ENCODE measurements around the gene ETV6.
"Not testable (repeated sequence)": the region's sequence is repeated elsewhere in the genome, so short reads cannot be mapped to it uniquely, and the experiment has no call there.

Gene ETV6

GRCh38 chr12:11672256-11673191 lies 23.1 kb downstream of the ETV6 start:
- DNase-seq, result no peak

DNA sequence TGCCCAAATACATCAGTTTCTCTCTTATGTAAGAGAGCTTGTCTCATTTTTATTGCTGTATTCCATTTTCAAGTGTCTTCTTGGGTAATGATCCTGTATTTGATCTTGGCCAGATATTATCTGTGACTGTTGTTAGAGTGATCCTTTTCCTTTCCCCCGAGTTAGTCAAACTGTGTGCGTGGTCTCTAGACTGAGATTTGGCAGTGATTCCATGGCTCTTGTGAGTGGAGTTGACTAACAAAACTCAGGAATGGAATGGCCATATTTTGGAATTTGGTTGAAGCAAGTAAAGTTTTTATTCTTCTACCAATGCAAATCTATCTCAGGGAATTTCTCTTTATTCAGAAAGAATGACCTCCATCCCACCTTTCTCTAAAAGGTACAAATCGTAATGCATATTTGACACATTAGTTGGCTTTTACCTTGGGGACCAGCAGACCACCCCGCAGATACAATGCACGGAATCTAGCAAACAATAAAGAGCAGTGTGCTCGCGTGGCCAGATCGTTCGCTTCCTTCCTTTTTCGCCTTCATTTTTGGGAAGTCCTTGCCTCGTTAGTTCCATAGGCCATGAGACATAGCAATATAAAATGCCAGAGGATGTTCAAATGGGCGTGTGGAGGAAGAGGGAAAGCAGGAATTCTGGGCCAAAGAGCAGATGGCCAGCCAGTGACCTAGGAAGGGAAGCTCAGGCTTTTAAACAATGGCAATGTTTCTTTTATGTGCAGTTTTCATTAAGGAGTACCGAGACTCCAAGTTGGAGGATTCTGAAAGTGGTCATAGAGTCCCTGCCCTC lies 24.4 kb downstream of the ETV6 start:
- DNase-seq, result no peak

GRCh38 chr12:11674894-11675390 lies 25.5 kb downstream of the ETV6 start:
- no peak for DNase-seq

DNA sequence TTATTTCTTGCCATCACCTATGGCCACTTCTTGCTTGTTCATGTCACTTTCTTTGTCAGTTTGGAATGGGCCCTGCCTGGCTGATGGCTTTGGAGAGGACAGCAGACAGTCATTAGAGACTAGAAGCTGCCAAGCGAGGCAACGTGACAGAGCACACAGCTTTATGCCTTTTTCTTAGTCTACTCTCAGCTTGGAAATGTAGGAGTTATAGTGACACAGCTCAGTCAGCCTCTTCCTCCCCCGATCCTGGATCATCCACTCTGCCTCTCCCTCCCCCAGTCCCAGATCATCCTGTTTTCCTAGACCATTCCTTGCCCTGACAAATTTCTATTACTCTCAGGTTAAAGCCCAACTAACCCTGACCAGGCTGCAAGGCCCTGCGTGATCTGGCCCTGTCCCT lies 26.6 kb downstream of the ETV6 start:
- no peak for DNase-seq

- DNase-seq, result no peak
These were observed 27.6 kb downstream of the ETV6 start for GRCh38 chr12:11677093-11677492.

- no peak for DNase-seq
These were observed 28.3 kb downstream of the ETV6 start for GRCh38 chr12:11677752-11678151.

DNA sequence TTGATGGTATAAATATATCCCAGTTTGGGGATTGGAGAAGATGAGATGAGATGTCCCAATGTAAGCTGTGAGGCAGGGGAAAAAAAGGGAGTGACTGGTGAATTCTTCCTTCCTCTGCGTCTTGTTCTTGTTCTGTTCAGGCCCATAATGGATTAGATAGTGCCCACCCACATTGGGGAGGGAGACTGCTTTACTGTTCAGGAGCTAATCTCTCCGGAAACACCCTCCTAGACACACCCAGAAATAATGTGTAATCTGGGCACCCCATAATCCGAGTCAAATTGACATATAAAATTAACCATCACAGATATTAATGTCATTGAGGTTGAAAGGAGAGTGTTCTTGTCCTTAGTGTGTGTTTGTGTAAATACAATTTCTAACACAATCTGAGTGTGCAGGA lies 29.3 kb downstream of the ETV6 start:
- no peak for DNase-seq

GRCh38 chr12:11681207-11681606 lies 31.7 kb downstream of the ETV6 start:
- DNase-seq, result no peak

DNA sequence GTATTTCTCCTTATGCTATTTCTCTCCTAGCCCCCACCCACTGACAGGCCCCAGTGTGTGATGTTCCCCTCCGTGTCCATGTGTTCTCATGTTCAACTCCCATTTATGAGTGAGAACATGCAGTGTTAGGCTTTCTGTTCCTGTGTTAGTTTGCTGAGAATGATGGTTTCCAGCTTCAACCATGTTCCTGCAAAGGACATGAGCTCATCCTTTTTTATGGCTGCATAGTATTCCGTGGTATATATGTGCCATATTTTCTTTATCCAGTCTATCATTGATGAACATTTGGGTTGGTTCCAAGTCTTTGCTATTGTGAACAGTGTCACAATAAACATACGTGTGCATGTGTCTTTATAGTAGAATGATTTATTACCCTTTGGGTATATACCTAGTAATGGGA lies 32.2 kb downstream of the ETV6 start:
- DNase-seq, result not testable (repeated sequence)

DNA sequence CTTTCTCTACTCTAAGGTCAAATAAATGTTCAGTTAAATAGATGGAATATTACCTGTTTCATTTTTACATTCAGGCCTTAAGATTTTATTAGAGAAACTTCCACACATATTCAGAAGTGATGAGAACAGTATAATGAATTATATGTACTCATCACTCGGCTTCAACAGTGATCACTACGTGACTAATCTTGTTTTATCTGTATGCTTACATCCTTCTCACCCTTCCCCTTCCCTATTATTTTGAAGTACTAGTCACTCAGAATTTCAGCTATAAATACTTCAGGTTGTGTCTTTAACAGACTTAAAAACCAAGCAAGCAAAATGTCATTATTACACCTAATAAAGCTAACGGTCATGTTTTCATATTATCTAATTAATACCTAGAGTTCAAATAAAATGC lies 34.9 kb downstream of the ETV6 start:
- DNase-seq, result no peak

DNA sequence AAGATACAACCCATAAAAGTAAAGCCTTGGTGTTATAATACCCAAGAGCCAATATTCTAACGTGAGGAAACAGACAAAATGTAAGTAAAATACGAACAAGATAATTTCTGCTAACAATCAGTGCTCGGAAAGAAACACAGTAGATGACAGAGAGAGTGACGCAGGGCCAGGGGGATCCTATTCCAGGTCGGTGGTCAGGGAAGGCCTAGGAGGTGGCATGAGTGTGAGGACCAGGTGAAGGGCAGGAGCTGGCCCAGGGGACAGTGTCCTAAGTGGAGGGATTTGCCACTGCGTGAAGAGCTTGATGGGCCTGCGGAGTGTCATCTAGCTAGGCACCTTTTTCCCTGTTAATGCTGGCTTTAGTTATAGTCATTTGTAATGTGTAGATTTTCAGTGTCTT lies 35.3 kb downstream of the ETV6 start:
- no peak for DNase-seq

- no peak for DNase-seq
These were observed 35.8 kb downstream of the ETV6 start for GRCh38 chr12:11685316-11685715.

GRCh38 chr12:11685716-11686115 lies 36.2 kb downstream of the ETV6 start:
- DNase-seq, result no peak

DNA sequence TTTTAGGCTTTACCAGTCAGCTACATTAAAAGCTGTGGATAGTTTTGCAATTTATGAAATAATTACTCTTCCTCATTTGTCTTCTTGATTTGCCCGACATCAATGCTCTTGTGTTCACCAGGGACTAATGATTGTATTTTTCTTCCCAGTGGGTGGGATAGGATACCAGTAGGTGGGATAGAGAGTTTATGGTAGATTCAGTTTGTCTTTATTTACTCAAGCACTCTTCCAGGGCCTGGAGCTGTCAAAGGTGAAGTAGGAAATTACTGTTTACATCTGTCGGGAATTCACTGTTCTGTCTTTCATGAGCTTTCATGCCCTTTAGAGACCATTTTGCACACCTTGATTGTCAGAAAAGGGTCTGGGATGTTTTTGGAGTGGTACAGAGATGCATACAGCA lies 36.6 kb downstream of the ETV6 start:
- no peak for DNase-seq

- DNase-seq, result no peak
These were observed 38.1 kb downstream of the ETV6 start for GRCh38 chr12:11687528-11687927.

GRCh38 chr12:11688379-11688778 lies 38.9 kb downstream of the ETV6 start:
- no peak for DNase-seq

DNA sequence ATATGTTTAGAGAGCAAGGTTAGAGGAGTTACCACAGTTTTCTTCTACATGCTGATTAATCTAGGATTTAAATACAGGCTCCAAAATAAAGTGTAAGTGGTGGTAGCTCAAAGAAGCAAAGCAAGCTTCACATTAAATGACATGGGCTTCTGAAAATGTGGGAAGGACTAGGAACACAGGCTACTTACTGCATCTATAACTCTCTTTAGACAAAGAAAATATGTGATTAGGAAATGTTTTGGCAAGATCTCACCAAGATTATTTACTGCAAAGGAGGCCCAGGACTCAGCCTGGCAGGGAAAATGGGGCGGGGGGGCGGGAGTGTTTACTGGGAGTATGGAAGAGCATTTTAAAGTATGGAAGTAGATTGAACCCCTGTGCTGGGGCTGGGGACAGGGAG lies 39.4 kb downstream of the ETV6 start:
- no peak for DNase-seq

- no peak for DNase-seq
These were observed 40.2 kb downstream of the ETV6 start for GRCh38 chr12:11689591-11690186.

DNA sequence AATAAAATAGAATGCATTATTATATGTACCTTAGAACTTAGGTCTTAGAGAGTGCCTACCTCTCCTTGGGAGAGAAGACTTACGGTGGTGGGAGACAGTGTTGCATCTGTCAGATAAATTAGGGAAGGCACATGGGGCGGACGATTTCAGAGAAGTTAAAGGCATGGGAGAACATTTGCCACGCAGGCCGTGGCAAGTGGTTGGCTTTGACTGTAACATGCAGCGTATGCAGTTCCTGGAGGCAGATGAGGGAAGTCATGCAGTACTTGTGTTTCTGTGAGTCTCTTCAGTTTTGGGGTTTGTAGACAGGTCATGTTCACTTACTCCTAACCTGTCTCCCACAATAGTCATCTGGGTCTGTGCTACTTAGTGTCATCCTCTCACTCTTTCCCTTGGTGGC lies 43.6 kb downstream of the ETV6 start:
- DNase-seq, result no peak

DNA sequence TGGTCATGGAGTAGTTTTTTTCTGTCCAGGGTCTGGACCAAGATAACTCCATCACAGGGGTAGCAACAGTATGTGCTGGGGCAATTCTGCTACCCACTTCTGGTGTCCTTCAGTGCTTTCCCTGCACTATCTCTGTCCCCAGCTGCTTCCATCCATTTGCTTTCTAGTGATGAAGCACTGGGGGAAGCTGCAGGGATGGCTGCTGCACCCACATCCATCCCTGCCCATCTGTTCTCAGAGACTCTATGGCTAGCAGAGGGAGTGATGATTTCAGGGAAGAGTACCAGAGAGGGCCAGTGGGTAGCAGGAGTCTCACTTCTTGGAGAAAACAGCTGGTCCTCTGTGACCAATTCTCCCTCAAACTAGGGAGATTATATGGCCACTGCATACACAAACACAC lies 44.1 kb downstream of the ETV6 start:
- no peak for DNase-seq

DNA sequence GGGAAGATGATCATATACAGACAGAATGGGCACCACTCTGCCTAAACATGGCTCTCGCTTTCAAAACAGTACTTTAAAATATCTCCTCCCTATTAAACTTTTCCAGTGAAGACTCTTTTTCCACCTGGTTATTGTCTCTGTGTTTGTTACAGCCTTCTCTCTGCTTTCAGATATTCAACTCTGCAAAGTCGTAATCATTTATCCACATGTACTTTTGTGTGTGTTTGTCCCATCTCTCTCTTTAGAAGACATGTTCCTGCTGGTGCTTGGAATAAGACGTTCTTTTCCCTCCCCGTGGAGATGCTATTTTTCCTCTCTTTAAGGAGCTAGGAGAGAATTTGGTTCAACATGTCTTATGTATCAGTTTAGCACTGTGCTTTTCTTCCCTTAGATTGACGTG lies 45.1 kb downstream of the ETV6 start:
- no peak for DNase-seq

DNA sequence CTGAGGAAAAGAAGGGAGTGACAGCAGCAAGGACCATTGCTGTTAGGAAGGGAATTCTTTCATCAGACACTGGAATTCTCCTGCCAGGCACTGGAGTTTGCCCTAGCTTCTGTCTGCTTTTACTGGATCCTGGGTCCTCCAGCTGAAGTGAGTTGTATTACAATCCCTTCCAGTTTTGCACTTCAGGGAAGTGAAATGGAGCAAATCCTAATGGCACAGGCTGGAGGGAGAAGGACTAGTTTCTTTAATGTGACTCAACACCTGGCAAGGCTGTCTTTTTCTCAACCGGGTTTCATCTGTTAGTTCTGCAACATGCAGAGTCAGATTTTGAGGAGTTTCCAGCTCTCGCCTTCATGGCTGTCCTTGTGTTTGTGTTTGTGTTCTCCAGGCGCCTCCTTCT lies 45.8 kb downstream of the ETV6 start:
- DNase-seq, result no peak

- no peak for DNase-seq
These were observed 46.6 kb downstream of the ETV6 start for GRCh38 chr12:11696084-11696483.

DNA sequence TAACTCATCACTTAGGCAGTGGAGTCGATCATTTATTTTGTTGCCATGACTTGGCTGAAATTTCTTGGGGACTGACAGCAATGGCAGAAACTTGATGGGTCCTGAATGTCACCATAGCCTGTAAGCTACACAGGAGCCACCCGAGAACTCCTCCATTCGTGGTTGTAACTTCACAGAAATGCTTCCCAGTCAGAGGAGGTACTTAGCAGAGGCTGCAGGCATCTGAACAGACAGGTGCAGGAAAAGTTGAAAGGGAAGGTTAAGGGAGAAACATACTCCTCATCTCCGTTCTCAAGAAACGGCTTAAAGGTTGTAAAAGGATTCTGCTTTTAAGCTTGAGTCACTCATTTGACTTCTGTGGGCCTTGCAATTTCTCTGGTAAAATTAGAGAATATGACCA lies 47.7 kb downstream of the ETV6 start:
- no peak for DNase-seq
